Endometrial microvascular endothelial cells (primary cell): ENCODE results near the gene MIER1. TPM values are rescaled to one million over a fixed set of nuclear protein-coding genes. Genes with fewer than 3 reads are reported as not detected.
"Not testable (repeated sequence)": the region's sequence is repeated elsewhere in the genome, so short reads cannot be mapped to it uniquely, and the experiment has no call there.

Experiments
- in situ Hi-C: cut with HindIII; loops from 2 replicates; pipeline ENCODE4 v1.10.0; 2017; ENCODE audit warnings: low sequenced_read_pairs, low pct_unique_long_range_greater_than_20kb; ENCODE audit errors: inconsistent ontology term
- total RNA-seq: library from RNA; depleted of rRNA; stranded (reverse); fragments of >200 nt; gene quantifications from one replicate; pipeline ENCODE4 v1.2.3, GENCODE V29; 2015; ENCODE audit errors: inconsistent ontology term

The MIER1 gene
- total RNA-seq, 1 donor from 2014 or later = 24.5 TPM

GRCh38 chr1:66933887-66934700 is 9.3 kb downstream of the MIER1 start:
- in situ Hi-C loops = no loop called here

GRCh38 chr1:66937529-66938234 is 12.9 kb downstream of the MIER1 start:
- in situ Hi-C loops = no loop called here

GRCh38 chr1:66938613-66939012 is 13.8 kb downstream of the MIER1 start:
- in situ Hi-C loops = no loop called here

GRCh38 chr1:66940981-66941380 is 16.2 kb downstream of the MIER1 start:
- in situ Hi-C loops = no loop called here

GRCh38 chr1:66943361-66943969 is 18.7 kb downstream of the MIER1 start:
- in situ Hi-C loops = no loop called here

GRCh38 chr1:66944330-66945274 is 19.8 kb downstream of the MIER1 start:
- in situ Hi-C loops = no loop called here

GRCh38 chr1:66945316-66945715 is 20.5 kb downstream of the MIER1 start:
- in situ Hi-C loops = no loop called here

- in situ Hi-C loops = no loop called here
Measured at GRCh38 chr1:66947267-66947666, 22.5 kb downstream of the MIER1 start.

- in situ Hi-C loops = no loop called here
Measured at GRCh38 chr1:66951513-66951912, 26.7 kb downstream of the MIER1 start.

- in situ Hi-C loops = no loop called here
Measured at GRCh38 chr1:66954208-66954607, 29.4 kb downstream of the MIER1 start.

GRCh38 chr1:66957938-66958337 is 33.1 kb downstream of the MIER1 start:
- in situ Hi-C loops = no loop called here

GRCh38 chr1:66966188-66966873 is 41.5 kb downstream of the MIER1 start:
- in situ Hi-C loops = not testable (repeated sequence)

- in situ Hi-C loops = no loop called here
Measured at GRCh38 chr1:66968574-66968973, 43.8 kb downstream of the MIER1 start.

- in situ Hi-C loops = loop anchor here (25.0 kb wide), 1 partner anchor 216 kb away; the partner anchor contains the start of gene DYNLT5
Measured at GRCh38 chr1:66978201-66978600, 53.4 kb downstream of the MIER1 start.

- in situ Hi-C loops = loop anchor here (25.0 kb wide), 1 partner anchor 217 kb away; the partner anchor contains the start of gene DYNLT5
Measured at GRCh38 chr1:66979621-66980020, 54.8 kb downstream of the MIER1 start.

GRCh38 chr1:66980745-66981367 is 56.1 kb downstream of the MIER1 start:
- in situ Hi-C loops = loop anchor here (25.0 kb wide), 1 partner anchor 219 kb away; the partner anchor contains the start of gene DYNLT5

GRCh38 chr1:66981679-66982078 is 56.9 kb downstream of the MIER1 start:
- in situ Hi-C loops = loop anchor here (25.0 kb wide), 1 partner anchor 219 kb away; the partner anchor contains the start of gene DYNLT5
